Heart left ventricle (tissue), 16 donors: ENCODE measurements around the gene PRX. TPM values are rescaled to one million over a fixed set of nuclear protein-coding genes. Genes with fewer than 3 reads are reported as not detected.

ENCODE experiments used
- ATAC-seq, 4 donors: fragments of 200-7000 bp; cut with Tn5 transposase; one replicate each; pipeline ENCODE4 v1.9.1; 2020 to 2022; ENCODE audit warnings: moderate library complexity in 4 of 4, mild to moderate bottlenecking in 3 of 4, moderate number of reproducible peaks in 1 of 4
- DNase-seq, 5 donors: peaks; one replicate each; pipeline ENCODE4 v3.0.0-alpha.2; 2020
- H3K27ac ChIP-seq, 12 donors: fragments of 200-600 bp; sonication (generic) in 4 of 12; one replicate each; pipeline versions ENCODE4 v1.5.0 to v1.8.0; 2016 to 2022; ENCODE audit warnings: mild to moderate bottlenecking in 2 of 12
- H3K27me3 ChIP-seq, 9 donors: fragments of 200-600 bp; sonication (generic) in 2 of 9; one replicate each; pipeline versions ENCODE4 v1.5.1 to v1.8.0; 2016 to 2022; ENCODE audit warnings: mild to moderate bottlenecking in 3 of 9
- H3K36me3 ChIP-seq, 9 donors: fragments of 200-600 bp; sonication (generic) in 2 of 9; one replicate each; pipeline versions ENCODE4 v1.5.0 to v1.8.0; 2018 to 2022; ENCODE audit warnings: mild to moderate bottlenecking in 2 of 9
- H3K4me1 ChIP-seq, 12 donors: fragments of 200-600 bp; sonication (generic) in 4 of 12; one replicate each; pipeline versions ENCODE4 v1.5.0 to v1.8.0; 2016 to 2022; ENCODE audit warnings: mild to moderate bottlenecking in 3 of 12
- H3K4me3 ChIP-seq, 12 donors: fragments of 200-600 bp; sonication (generic) in 4 of 12; one replicate each; pipeline versions ENCODE4 v1.5.0 to v1.8.0; 2017 to 2022; ENCODE audit warnings: mild to moderate bottlenecking in 9 of 12, moderate library complexity in 4 of 12
- H3K9me3 ChIP-seq, 12 donors: fragments of 200-600 bp; sonication (generic) in 4 of 12; one replicate each; pipeline versions ENCODE4 v1.5.0 to v1.8.0; 2016 to 2022; ENCODE audit warnings: mild to moderate bottlenecking in 1 of 12
- CTCF ChIP-seq, 12 donors: fragments of 200-600 bp; sonication (generic) in 4 of 12; IDR thresholded peaks; one replicate each; pipeline versions ENCODE4 v1.5.0 to v1.8.0; 2018 to 2022; ENCODE audit warnings: antibody characterized with exemption in 12 of 12, mild to moderate bottlenecking in 5 of 12
- POLR2A ChIP-seq, 2 donors: fragments of 450-650 bp; IDR thresholded peaks; one replicate each; pipeline ENCODE4 v1.6.1; 2017; ENCODE audit warnings: antibody characterized with exemption in 2 of 2, mild to moderate bottlenecking in 2 of 2, moderate library complexity in 2 of 2
- WGBS, 4 donors: extraction: QIAGEN DNeasy Blood & Tissue Kit in 2 of 4; methylation state at CpG; one replicate each; pipeline versions ENCODE4 v1.1.5 to v1.1.7; 2013 to 2018; 5-methylcytosine and 5-hydroxymethylcytosine counted together
- intact Hi-C, 10 donors: fragments of 100-400 bp; cut with DNase I; formaldehyde crosslinking; loops; one replicate each; pipeline versions ENCODE4 v1.11.1 to v1.14.2; 2022
- microRNA-seq, 4 donors: library from miRNA; unstranded; fragments of <30 nt; microRNA quantifications; one replicate each; pipeline versions ENCODE4 to v1.2.0, GENCODE V29; 2017 to 2020
- polyA plus RNA-seq, 2 donors: library from polyadenylated mRNA; stranded (reverse); fragments of 200-250 nt; gene quantifications; one replicate each; pipeline ENCODE4 v1.2.3, GENCODE V29; 2013
- total RNA-seq, 9 donors: library from RNA; depleted of rRNA in 2 of 9; stranded (reverse); fragments of >200 nt in 2 of 9; fragmentation: NEBNext Ultra II Directional in 3 of 9; extraction: Animal tissue kit (Norgen Biotek cat#: 25700) in 3 of 9; gene quantifications; one replicate each; pipeline versions ENCODE4 v1.1.0 to v1.2.4, GENCODE V29; 2016 to 2023
- donor health status: ischemic (EF 13 %, LVEDD 7.1; RV severe dilation, severe dysfunction).
- donor health status: healthy with polysubstance abuse.
- donor health status: DM: no; HTN: yes; CAD: no.
- donor health status: DM: no; HTN: no; CAD: no.
- donor health status: ischemic (EF 25% LVEDD 6.9; RV normal size, moderate dysfunction).
- donor health status: ischemic (EF 25% LVEDD 5.7; RV mildly dilated, moderate dysfunction).
- donor health status: healthy.
- donor health status: DM: yes; HTN: yes; CAD: no.
- donor health status: ischemic (EF 35%, LVEDD 5.7; RV mildly dilated, moderate dysfunction).
- donor health status: nonischemic (EF 11% LVEDD 7.7; RV severe dilation, severe dysfunction).
- donor health status: DM: yes; HTN: yes; CAD: no.
- donor health status: PGD.
- donor health status: ischemic (EF 29% LVEDD 5.4; RV normal size, mild dysfunction).
- donor health status: nonischemic (EF 23%, LVEDD 6.1; RV moderate dilation, normal function).

Gene PRX
- total and polyA plus RNA-seq, 11 donors, result 2.5 to 4.6 (median 3.1) TPM

- 0 to 1% (median 1%) methylated on average over 31 to 77 of the region's 77 CpGs for WGBS, 4 donors
- peak; percentile 97 to 98 (median 98) for ATAC-seq
- intact Hi-C loops, result loop anchor here in 2 of 10 donors (2.0 to 10.0 kb wide), 5 partner anchors 52 to 94 kb away; partner anchors contain the start of genes SERTAD1 (in 1 of the 2) and SERTAD3 (in 1 of the 2)
- TF ChIP-seq CTCF (IDR thresholded peaks at IDR 0.05) (no peak), POLR2A (IDR thresholded peaks at IDR 0.05) (peak in 1 of 2 donors; percentile 86)
- peak within 1 kb of the TSS; percentile 59 to 98 (median 82) for H3K4me3 ChIP-seq
- H3K27ac ChIP-seq, result peak within 1 kb of the TSS; percentile 67 to 88 (median 84)
- DNase-seq, result peak; percentile 100
- H3K4me1 ChIP-seq, result peaks cover 0 to 34% (median 20%) of the 10 kb centered on the region in 12 donors
- no peaks in the 10 kb centered on the region for H3K9me3 ChIP-seq
- no peaks in the 10 kb centered on the region for H3K27me3 ChIP-seq
- peaks cover 0 to 7% (median 0%) of the 10 kb centered on the region in 9 donors for H3K36me3 ChIP-seq
These were observed 64.9 kb downstream of the PRX start, which contains the start of the genes C19orf47 and PLD3 for GRCh38 chr19:40348125-40348913. Gene C19orf47 (minus strand): TSS chr19:40348397. CDS start chr19:40341857, 6,540 bp downstream. Gene PLD3 (plus strand): TSS chr19:40348695. CDS start chr19:40366484, 17,789 bp downstream.

- TF ChIP-seq CTCF (IDR thresholded peaks at IDR 0.05) (no peak), POLR2A (IDR thresholded peaks at IDR 0.05) (no peak)
- H3K4me1 ChIP-seq, result peaks cover 0 to 54% (median 33%) of the 10 kb centered on the region in 12 donors
- intact Hi-C loops, result loop anchor here in 1 of 10 donors (10.0 kb wide), 1 partner anchor 80 kb away; the partner anchor contains the start of gene SERTAD1
- H3K36me3 ChIP-seq, result peaks cover 0 to 10% (median 4%) of the 10 kb centered on the region in 9 donors
- no peaks in the 10 kb centered on the region for H3K27me3 ChIP-seq
- no peaks in the 10 kb centered on the region for H3K9me3 ChIP-seq
- H3K4me3 ChIP-seq, result no peak overlapping the region
- ATAC-seq (no peak), DNase-seq (peak in 2 of 5 donors; percentile 51 to 52)
- WGBS, 4 donors, result 42 to 72% (median 54%) methylated on average over 7 of the region's 7 CpGs
- peak overlapping the region in 10 of 12 donors; percentile 2 to 89 (median 54) for H3K27ac ChIP-seq
These were observed 68.8 kb downstream of the PRX start for GRCh38 chr19:40344422-40344821.

Small RNA genes within 50 kb of the gene (microRNA-seq; reads per million reads assigned to microRNA genes)
- gene MIR6796, result 0 to 0.77 (median 0.17) reads per million in 4 donors

Other genes starting within 250 kb of the PRX start
- 10 to 100 TPM; 13.7 to 30.7 (median 15.6) TPM for gene MAP3K10, start 222.0 kb downstream of the PRX start, total RNA-seq
- 10 to 100 TPM; 16.4 to 32.8 TPM for gene MAP3K10, start 222.0 kb downstream of the PRX start, polyA plus RNA-seq
- not detected for gene TTC9B, start 195.0 kb downstream of the PRX start, total RNA-seq
- gene TTC9B, start 195.0 kb downstream of the PRX start, polyA plus RNA-seq, result not detected
- under 1 TPM in 2 of 9 donors, not detected in 7; 0.21 to 0.75 TPM for gene CCNP, start 186.7 kb downstream of the PRX start, total RNA-seq
- gene CCNP, start 186.7 kb downstream of the PRX start, polyA plus RNA-seq, result not detected
- gene AKT2, start 128.0 kb downstream of the PRX start, total RNA-seq, result 100 to 1,000 TPM in 7 of 9 donors, 10 to 100 TPM in 2; 81.8 to 132 (median 113) TPM
- 10 to 100 TPM; 71.0 to 91.0 TPM for gene AKT2, start 128.0 kb downstream of the PRX start, polyA plus RNA-seq
- 100 to 1,000 TPM in 8 of 9 donors, 10 to 100 TPM in 1; 99.1 to 230 (median 148) TPM for gene C19orf47, start 65.0 kb downstream of the PRX start, total RNA-seq
- gene C19orf47, start 65.0 kb downstream of the PRX start, polyA plus RNA-seq, result 100 to 1,000 TPM; 226 to 314 TPM
- gene PLD3, start 64.7 kb downstream of the PRX start, total RNA-seq, result 100 to 1,000 TPM; 138 to 375 (median 183) TPM
- gene PLD3, start 64.7 kb downstream of the PRX start, polyA plus RNA-seq, result 100 to 1,000 TPM; 109 to 146 TPM
- under 1 TPM in 3 of 9 donors, not detected in 6; 0.07 to 0.14 (median 0.12) TPM for gene HIPK4, start 23.2 kb downstream of the PRX start, total RNA-seq
- under 1 TPM; 0.08 to 0.12 TPM for gene HIPK4, start 23.2 kb downstream of the PRX start, polyA plus RNA-seq
- gene SERTAD1, start 12.6 kb upstream of the PRX start, total RNA-seq, result 10 to 100 TPM in 6 of 9 donors, 1 to 10 TPM in 3; 7.6 to 28.0 (median 11.5) TPM
- 10 to 100 TPM; 10.2 to 40.2 TPM for gene SERTAD1, start 12.6 kb upstream of the PRX start, polyA plus RNA-seq
- 10 to 100 TPM; 17.6 to 38.7 (median 26.0) TPM for gene SERTAD3, start 31.0 kb upstream of the PRX start, total RNA-seq
- gene SERTAD3, start 31.0 kb upstream of the PRX start, polyA plus RNA-seq, result 10 to 100 TPM; 23.2 to 36.9 TPM
- 100 to 1,000 TPM in 5 of 9 donors, 10 to 100 TPM in 4; 76.3 to 330 (median 100) TPM for gene BLVRB, start 52.4 kb upstream of the PRX start, total RNA-seq
- 100 to 1,000 TPM; 115 to 164 TPM for gene BLVRB, start 52.4 kb upstream of the PRX start, polyA plus RNA-seq
- gene SPTBN4, start 53.6 kb upstream of the PRX start, total RNA-seq, result 1 to 10 TPM; 1.9 to 8.7 (median 4.2) TPM
- 1 to 10 TPM; 2.3 to 5.4 TPM for gene SPTBN4, start 53.6 kb upstream of the PRX start, polyA plus RNA-seq
- 10 to 100 TPM; 16.4 to 52.8 (median 18.4) TPM for gene SHKBP1, start 163.5 kb upstream of the PRX start, total RNA-seq
- gene SHKBP1, start 163.5 kb upstream of the PRX start, polyA plus RNA-seq, result 10 to 100 TPM; 23.2 to 37.0 TPM
- gene LTBP4, start 188.0 kb upstream of the PRX start, total RNA-seq, result 100 to 1,000 TPM; 101 to 319 (median 212) TPM
- gene LTBP4, start 188.0 kb upstream of the PRX start, polyA plus RNA-seq, result 100 to 1,000 TPM in 1 of 2 donors, 10 to 100 TPM in 1; 95.0 to 121 TPM